GM23338 (cell line): ENCODE data around the gene RIPOR3. TPM values are rescaled to one million over a fixed set of nuclear protein-coding genes. Genes with fewer than 3 reads are reported as not detected.

Experiments used
- ATAC-seq: fragments of 200-7000 bp; cut with Tn5 transposase; 3 replicates; pipeline ENCODE4 v1.9.1; 2020
- DNase-seq: peaks from one replicate; pipeline ENCODE4 v3.0.0-alpha.2; 2015; ENCODE audit warnings: low spot score
- H2AFZ ChIP-seq: fragments of 200-600 bp; sonication (generic); 2 replicates; pipeline ENCODE4 v1.8.0; 2016; ENCODE audit warnings: antibody characterized with exemption, mild to moderate bottlenecking, moderate library complexity
- H3F3A ChIP-seq: fragments of 200-600 bp; sonication (generic); replicated peaks from 2 replicates; pipeline ENCODE4 v1.8.0; 2017; ENCODE audit warnings: antibody characterized with exemption, mixed run types, low read depth
- H3K27ac ChIP-seq: fragments of 200-600 bp; sonication (generic); 2 replicates; pipeline ENCODE4 v1.6.1; 2016; ENCODE audit warnings: low read depth
- H3K27me3 ChIP-seq: fragments of 200-600 bp; sonication (generic); 2 replicates; pipeline ENCODE4 v1.8.0; 2016; ENCODE audit warnings: mild to moderate bottlenecking, mixed run types, moderate library complexity; ENCODE audit not compliant: insufficient read depth
- H3K36me3 ChIP-seq: fragments of 200-600 bp; sonication (generic); 2 replicates; pipeline ENCODE4 v1.8.0; 2016; ENCODE audit warnings: mild to moderate bottlenecking; ENCODE audit not compliant: insufficient read depth
- H3K4me1 ChIP-seq: fragments of 200-600 bp; sonication (generic); 2 replicates; pipeline ENCODE4 v1.8.0; 2016; ENCODE audit warnings: mild to moderate bottlenecking, moderate library complexity; ENCODE audit not compliant: insufficient read depth
- H3K4me2 ChIP-seq: fragments of 200-600 bp; sonication (generic); 2 replicates; pipeline ENCODE4 v1.7.1; 2017; ENCODE audit warnings: mixed run types
- H3K4me3 ChIP-seq: fragments of 200-600 bp; sonication (generic); 2 replicates; pipeline ENCODE4 v1.6.1; 2016; ENCODE audit warnings: mixed run types
- H3K79me2 ChIP-seq: fragments of 200-600 bp; sonication (generic); replicated peaks from 2 replicates; pipeline ENCODE4 v1.8.0; 2017; ENCODE audit warnings: mild to moderate bottlenecking; ENCODE audit not compliant: insufficient read depth
- H3K9me2 ChIP-seq: fragments of 200-600 bp; sonication (generic); 2 replicates; pipeline ENCODE4 v1.8.0; 2017; ENCODE audit not compliant: insufficient read depth
- H4K20me1 ChIP-seq: fragments of 200-600 bp; sonication (generic); replicated peaks from 2 replicates; pipeline ENCODE4 v1.8.0; 2017; ENCODE audit warnings: mild to moderate bottlenecking; ENCODE audit not compliant: insufficient read depth
- H3K27ac Mint-ChIP-seq: 2 replicates; pipeline ENCODE4 v1.8.0; 2020; ENCODE audit warnings: inconsistent platforms, mild to moderate bottlenecking, moderate library complexity, mixed read lengths
- H3K27me3 Mint-ChIP-seq: 3 replicates; pipeline ENCODE4 v1.8.0; 2022; ENCODE audit warnings: low read depth, mild to moderate bottlenecking, moderate library complexity, mixed read lengths, inconsistent platforms; ENCODE audit not compliant: insufficient read depth, poor library complexity
- H3K36me3 Mint-ChIP-seq: 3 replicates; pipeline ENCODE4 v1.8.0; 2021; ENCODE audit warnings: low read depth, mild to moderate bottlenecking, inconsistent platforms, moderate library complexity, mixed read lengths
- H3K4me1 Mint-ChIP-seq: 3 replicates; pipeline ENCODE4 v1.8.0; 2020; ENCODE audit warnings: mild to moderate bottlenecking, inconsistent platforms, mixed read lengths
- H3K4me3 Mint-ChIP-seq: 3 replicates; pipeline ENCODE4 v1.8.0; 2021; ENCODE audit warnings: moderate library complexity, mild to moderate bottlenecking, inconsistent platforms, mixed read lengths
- H3K9me3 Mint-ChIP-seq: 3 replicates; pipeline ENCODE4 v1.8.0; 2020; ENCODE audit warnings: moderate library complexity, mild to moderate bottlenecking, inconsistent platforms, mixed read lengths
- EZH2 ChIP-seq: fragments of 200-600 bp; sonication (generic); IDR thresholded peaks from one replicate; pipeline ENCODE4 v1.8.0; 2017; ENCODE audit warnings: antibody characterized with exemption, mild to moderate bottlenecking, low read depth; ENCODE audit not compliant: unreplicated experiment
- ZNF114 ChIP-seq: fragments of 250-450 bp; sonication (Bioruptor Pico); IDR thresholded peaks from 2 replicates; pipeline ENCODE4 v1.5.0; 2020; ENCODE audit warnings: mild to moderate bottlenecking, moderate library complexity
- polyA plus RNA-seq: library from polyadenylated mRNA; unstranded; fragments of >200 nt; fragmentation: Nextera tagmentation; extraction: Ambion mirVana; gene quantifications from 2 replicates; pipeline ENCODE4 v1.2.1, GENCODE V29; 2016
- total RNA-seq: library from RNA; depleted of rRNA; stranded (reverse); fragments of >200 nt; shearing (Covaris generic); gene quantifications from 2 replicates; pipeline ENCODE4 v1.2.3, GENCODE V29; 2014
- TF ChIP-seq, protein P1 (sequence below): IDR thresholded peaks from 2 replicates; pipeline ENCODE4 v1.6.1; 2016; ENCODE audit warnings: antibody characterized with exemption
- TF ChIP-seq, protein P2 (sequence below): IDR thresholded peaks from one replicate; pipeline ENCODE4 v1.6.1; 2018; ENCODE audit warnings: antibody characterized with exemption; ENCODE audit not compliant: unreplicated experiment
- TF ChIP-seq, protein P3 (sequence below), 2 experiments: fragments of 200-600 bp in 1 of 2; sonication (generic) in 1 of 2; conservative IDR thresholded peaks; 2 replicates each; pipeline versions ENCODE4 v1.5.1 to v1.6.1; 2016 to 2017; ENCODE audit warnings: antibody characterized with exemption in 2 of 2, low read depth in 2 of 2, mild to moderate bottlenecking in 2 of 2, moderate library complexity in 1 of 2
- TF ChIP-seq, protein P4 (sequence below): fragments of 250-450 bp; sonication (Bioruptor Pico); IDR thresholded peaks from 2 replicates; pipeline ENCODE4 v1.5.0; 2020; ENCODE audit warnings: mild to moderate bottlenecking, moderate library complexity

RIPOR3 gene
- total and polyA plus RNA-seq, 2 experiments from 2014 or later: 4.9 to 6.3 TPM

DNA sequence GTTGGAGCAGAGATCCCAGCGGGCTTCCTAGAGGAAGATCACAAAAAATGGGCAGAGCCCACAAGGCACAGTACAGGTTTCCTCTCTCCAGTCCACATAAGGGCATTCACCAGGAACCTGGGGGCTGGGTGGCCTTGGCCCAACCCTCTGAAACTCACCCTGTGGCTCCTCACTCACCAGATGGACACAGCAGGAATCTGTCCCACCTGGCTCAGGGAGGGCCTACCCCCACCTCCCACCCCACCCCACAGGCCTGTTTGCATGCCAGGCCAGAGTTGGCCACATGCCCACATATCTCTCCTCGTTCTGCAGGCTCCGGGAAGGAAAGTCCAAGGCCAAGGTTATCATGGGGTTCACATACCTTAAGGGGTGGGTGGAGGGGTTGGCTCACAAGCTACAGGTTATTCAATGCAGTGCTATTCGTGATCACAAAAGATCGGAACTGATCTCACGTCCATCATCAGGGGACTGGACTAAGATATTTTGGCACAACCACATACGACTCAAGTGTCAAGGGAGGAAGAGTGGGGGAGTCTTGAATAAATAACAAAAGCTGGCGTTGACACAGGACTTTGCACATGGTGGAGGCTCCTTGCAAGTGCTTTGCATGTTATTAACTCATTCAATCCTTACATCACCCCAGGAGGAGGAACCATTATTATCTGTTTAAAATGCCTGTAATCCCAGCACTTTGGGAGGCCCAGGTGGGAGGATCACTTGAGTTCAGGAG is 13.0 kb downstream of the RIPOR3 start (continued):
- TF ChIP-seq, protein P1, sequence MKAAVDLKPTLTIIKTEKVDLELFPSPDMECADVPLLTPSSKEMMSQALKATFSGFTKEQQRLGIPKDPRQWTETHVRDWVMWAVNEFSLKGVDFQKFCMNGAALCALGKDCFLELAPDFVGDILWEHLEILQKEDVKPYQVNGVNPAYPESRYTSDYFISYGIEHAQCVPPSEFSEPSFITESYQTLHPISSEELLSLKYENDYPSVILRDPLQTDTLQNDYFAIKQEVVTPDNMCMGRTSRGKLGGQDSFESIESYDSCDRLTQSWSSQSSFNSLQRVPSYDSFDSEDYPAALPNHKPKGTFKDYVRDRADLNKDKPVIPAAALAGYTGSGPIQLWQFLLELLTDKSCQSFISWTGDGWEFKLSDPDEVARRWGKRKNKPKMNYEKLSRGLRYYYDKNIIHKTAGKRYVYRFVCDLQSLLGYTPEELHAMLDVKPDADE: no peak
- TF ChIP-seq, protein P2, sequence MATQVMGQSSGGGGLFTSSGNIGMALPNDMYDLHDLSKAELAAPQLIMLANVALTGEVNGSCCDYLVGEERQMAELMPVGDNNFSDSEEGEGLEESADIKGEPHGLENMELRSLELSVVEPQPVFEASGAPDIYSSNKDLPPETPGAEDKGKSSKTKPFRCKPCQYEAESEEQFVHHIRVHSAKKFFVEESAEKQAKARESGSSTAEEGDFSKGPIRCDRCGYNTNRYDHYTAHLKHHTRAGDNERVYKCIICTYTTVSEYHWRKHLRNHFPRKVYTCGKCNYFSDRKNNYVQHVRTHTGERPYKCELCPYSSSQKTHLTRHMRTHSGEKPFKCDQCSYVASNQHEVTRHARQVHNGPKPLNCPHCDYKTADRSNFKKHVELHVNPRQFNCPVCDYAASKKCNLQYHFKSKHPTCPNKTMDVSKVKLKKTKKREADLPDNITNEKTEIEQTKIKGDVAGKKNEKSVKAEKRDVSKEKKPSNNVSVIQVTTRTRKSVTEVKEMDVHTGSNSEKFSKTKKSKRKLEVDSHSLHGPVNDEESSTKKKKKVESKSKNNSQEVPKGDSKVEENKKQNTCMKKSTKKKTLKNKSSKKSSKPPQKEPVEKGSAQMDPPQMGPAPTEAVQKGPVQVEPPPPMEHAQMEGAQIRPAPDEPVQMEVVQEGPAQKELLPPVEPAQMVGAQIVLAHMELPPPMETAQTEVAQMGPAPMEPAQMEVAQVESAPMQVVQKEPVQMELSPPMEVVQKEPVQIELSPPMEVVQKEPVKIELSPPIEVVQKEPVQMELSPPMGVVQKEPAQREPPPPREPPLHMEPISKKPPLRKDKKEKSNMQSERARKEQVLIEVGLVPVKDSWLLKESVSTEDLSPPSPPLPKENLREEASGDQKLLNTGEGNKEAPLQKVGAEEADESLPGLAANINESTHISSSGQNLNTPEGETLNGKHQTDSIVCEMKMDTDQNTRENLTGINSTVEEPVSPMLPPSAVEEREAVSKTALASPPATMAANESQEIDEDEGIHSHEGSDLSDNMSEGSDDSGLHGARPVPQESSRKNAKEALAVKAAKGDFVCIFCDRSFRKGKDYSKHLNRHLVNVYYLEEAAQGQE: no peak
- no peak for TF ChIP-seq EZH2
- TF ChIP-seq, protein P3, sequence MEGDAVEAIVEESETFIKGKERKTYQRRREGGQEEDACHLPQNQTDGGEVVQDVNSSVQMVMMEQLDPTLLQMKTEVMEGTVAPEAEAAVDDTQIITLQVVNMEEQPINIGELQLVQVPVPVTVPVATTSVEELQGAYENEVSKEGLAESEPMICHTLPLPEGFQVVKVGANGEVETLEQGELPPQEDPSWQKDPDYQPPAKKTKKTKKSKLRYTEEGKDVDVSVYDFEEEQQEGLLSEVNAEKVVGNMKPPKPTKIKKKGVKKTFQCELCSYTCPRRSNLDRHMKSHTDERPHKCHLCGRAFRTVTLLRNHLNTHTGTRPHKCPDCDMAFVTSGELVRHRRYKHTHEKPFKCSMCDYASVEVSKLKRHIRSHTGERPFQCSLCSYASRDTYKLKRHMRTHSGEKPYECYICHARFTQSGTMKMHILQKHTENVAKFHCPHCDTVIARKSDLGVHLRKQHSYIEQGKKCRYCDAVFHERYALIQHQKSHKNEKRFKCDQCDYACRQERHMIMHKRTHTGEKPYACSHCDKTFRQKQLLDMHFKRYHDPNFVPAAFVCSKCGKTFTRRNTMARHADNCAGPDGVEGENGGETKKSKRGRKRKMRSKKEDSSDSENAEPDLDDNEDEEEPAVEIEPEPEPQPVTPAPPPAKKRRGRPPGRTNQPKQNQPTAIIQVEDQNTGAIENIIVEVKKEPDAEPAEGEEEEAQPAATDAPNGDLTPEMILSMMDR (conservative IDR thresholded peaks at IDR 0.05; ENCODE audit: low read depth in 2 of 2): no peak

DNA sequence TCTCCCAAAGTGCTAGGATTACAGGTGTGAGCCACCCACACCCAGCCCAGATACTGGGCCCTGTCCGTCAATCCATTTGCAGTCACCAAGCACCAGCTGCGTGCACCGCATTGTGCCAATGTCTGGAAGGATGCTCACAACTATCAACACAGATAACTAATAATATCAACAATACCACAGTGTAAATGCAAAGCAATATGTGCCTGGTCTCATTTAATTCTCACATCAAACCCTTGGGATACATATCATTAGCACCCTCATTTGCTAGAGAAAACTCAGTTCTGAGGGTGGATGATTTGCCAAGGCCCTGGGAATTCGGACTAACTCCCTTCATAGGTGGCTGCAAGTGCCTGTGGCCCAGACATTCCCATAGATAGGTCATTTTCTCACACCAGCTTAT is 14.5 kb downstream of the RIPOR3 start:
- no peak overlapping the region for H3K4me3 Mint-ChIP-seq
- Histone ChIP-seq H3K27me3 (no peaks in the 10 kb centered on the region), H3K79me2 (no peaks in the 10 kb centered on the region), H3K4me2 (no peak overlapping the region), H3F3A (no peaks in the 10 kb centered on the region), H3K4me3 (no peak overlapping the region), H3K9me2 (no peaks in the 10 kb centered on the region), H4K20me1 (no peaks in the 10 kb centered on the region), H2AFZ (no peak overlapping the region), H3K36me3 (no peaks in the 10 kb centered on the region), H3K27ac (no peak overlapping the region), H3K4me1 (peaks cover 5% of the 10 kb centered on the region; the same call in 1 of the 2 replicates)
- H3K36me3 Mint-ChIP-seq: no peaks in the 10 kb centered on the region
- ATAC-seq (no peak), DNase-seq (no peak)
- H3K4me1 Mint-ChIP-seq: peaks cover 13% of the 10 kb centered on the region; the same call in 2 of the 3 replicates
- no peaks in the 10 kb centered on the region; the same call in 2 of the 3 replicates for H3K9me3 Mint-ChIP-seq
- peaks cover 12% of the 10 kb centered on the region for H3K27me3 Mint-ChIP-seq
- H3K27ac Mint-ChIP-seq: no peak overlapping the region
- TF ChIP-seq ZNF114 (CRISPR knock-in tag) (no peak), EZH2 (no peak)
- TF ChIP-seq, protein P4, sequence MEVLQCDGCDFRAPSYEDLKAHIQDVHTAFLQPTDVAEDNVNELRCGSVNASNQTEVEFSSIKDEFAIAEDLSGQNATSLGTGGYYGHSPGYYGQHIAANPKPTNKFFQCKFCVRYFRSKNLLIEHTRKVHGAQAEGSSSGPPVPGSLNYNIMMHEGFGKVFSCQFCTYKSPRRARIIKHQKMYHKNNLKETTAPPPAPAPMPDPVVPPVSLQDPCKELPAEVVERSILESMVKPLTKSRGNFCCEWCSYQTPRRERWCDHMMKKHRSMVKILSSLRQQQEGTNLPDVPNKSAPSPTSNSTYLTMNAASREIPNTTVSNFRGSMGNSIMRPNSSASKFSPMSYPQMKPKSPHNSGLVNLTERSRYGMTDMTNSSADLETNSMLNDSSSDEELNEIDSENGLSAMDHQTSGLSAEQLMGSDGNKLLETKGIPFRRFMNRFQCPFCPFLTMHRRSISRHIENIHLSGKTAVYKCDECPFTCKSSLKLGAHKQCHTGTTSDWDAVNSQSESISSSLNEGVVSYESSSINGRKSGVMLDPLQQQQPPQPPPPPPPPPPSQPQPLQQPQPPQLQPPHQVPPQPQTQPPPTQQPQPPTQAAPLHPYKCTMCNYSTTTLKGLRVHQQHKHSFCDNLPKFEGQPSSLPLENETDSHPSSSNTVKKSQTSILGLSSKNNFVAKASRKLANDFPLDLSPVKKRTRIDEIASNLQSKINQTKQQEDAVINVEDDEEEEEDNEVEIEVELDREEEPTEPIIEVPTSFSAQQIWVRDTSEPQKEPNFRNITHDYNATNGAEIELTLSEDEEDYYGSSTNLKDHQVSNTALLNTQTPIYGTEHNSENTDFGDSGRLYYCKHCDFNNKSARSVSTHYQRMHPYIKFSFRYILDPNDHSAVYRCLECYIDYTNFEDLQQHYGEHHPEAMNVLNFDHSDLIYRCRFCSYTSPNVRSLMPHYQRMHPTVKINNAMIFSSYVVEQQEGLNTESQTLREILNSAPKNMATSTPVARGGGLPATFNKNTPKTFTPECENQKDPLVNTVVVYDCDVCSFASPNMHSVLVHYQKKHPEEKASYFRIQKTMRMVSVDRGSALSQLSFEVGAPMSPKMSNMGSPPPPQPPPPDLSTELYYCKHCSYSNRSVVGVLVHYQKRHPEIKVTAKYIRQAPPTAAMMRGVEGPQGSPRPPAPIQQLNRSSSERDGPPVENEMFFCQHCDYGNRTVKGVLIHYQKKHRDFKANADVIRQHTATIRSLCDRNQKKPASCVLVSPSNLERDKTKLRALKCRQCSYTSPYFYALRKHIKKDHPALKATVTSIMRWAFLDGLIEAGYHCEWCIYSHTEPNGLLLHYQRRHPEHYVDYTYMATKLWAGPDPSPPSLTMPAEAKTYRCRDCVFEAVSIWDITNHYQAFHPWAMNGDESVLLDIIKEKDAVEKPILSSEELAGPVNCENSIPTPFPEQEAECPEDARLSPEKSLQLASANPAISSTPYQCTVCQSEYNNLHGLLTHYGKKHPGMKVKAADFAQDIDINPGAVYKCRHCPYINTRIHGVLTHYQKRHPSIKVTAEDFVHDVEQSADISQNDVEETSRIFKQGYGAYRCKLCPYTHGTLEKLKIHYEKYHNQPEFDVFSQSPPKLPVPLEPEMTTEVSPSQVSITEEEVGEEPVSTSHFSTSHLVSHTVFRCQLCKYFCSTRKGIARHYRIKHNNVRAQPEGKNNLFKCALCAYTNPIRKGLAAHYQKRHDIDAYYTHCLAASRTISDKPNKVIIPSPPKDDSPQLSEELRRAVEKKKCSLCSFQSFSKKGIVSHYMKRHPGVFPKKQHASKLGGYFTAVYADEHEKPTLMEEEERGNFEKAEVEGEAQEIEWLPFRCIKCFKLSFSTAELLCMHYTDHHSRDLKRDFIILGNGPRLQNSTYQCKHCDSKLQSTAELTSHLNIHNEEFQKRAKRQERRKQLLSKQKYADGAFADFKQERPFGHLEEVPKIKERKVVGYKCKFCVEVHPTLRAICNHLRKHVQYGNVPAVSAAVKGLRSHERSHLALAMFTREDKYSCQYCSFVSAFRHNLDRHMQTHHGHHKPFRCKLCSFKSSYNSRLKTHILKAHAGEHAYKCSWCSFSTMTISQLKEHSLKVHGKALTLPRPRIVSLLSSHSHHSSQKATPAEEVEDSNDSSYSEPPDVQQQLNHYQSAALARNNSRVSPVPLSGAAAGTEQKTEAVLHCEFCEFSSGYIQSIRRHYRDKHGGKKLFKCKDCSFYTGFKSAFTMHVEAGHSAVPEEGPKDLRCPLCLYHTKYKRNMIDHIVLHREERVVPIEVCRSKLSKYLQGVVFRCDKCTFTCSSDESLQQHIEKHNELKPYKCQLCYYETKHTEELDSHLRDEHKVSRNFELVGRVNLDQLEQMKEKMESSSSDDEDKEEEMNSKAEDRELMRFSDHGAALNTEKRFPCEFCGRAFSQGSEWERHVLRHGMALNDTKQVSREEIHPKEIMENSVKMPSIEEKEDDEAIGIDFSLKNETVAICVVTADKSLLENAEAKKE (CRISPR knock-in tag): no peak
- TF ChIP-seq, protein P3 (conservative IDR thresholded peaks at IDR 0.05; ENCODE audit: low read depth in 2 of 2): no peak
